GM21526 (cell line): ENCODE measurements around the gene ARHGEF33.

Experiments
- ATAC-seq: cut with Tn5 transposase; IDR thresholded peaks from one replicate; pipeline ENCODE4 v1.9.1; 2021; ENCODE audit warnings: moderate library complexity; ENCODE audit not compliant: unreplicated experiment, low FRiP score

ARHGEF33 gene

DNA sequence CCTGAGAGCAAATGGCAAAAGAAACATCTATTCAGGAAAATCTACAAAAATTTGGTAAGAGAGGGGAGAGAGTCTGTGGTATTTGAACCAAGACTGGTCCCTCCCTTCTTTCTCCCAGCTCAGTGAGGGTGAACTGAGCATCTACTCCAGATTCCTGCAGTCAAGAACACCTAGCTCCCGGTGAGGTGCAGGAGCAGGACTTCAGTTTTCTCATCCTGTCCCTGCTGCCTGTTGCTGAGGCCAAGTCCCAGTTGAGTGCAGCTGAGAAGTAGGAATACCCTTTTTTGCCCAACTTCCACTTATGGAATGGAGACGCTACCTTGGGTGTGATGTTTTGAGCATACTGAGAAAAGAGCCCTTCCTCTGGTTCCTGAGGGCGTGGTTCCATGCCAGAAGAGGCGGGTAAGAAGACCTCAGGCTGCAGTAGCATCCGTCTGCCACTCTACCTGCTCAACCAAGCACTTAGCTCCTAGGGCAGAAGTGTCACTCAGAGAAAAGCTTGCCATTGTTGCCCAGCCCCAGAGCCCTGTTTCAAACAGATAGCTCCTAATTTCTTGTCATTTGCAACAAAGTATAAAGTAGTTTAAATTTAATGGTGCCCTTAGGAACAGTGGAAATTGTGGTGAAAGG is 118.3 kb downstream of the ARHGEF33 start:
- no peak for ATAC-seq

DNA sequence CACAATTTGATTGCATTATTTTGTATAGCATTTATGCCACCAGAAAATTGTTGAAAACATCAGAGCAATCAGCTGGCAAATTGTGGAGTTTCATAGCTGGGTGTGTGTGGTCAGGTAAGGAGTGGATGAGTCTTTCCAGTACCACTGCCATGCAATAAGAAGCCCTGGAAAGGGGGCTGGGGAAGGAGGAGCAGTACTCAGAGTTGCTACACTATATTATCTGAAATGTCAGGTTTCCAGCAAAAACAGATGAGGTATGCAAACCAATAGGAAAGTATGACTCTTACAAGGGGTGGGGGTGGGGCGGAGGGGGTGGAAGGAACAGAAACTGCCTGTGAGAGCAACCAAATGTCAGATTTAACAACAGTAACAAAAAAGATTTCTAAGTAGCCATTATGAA is 119.0 kb downstream of the ARHGEF33 start:
- ATAC-seq: no peak

DNA sequence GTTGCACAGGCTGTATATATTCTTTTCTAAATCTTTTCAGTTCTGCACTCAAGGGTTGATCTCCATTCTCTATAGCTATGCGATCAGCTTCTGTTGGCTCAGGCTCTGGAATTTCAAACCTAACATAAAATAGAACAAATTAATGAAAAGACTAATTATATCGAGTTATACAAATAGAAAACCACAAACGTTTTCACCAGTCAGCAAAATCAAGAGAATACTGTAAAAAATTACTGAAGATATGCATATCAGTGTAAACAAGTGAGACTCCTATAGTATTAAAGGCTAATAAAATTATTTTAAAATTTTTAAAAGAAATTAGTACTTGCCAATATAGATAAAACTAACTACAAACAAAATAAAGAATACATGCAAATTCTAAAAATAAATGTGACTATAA is 124.2 kb downstream of the ARHGEF33 start:
- ATAC-seq: no peak

DNA sequence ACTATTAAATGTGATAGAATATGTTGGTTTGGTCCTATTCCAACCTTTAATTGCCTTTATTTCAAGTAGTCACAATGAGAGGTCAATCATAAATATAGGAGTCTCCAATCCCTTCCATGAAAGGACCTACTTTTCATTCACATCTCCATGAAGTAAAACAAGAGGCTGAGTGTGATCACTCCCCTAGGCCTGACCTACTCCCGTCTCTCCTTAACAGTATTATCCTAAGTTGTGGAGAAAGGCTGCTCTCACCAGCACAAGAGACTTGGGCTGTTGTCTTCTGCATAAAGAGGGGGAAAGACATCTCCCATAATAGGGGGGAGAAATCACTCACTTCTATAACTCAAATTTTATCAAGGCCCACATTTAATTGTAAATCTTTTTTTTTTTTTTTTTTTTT is 125.7 kb downstream of the ARHGEF33 start:
- no peak for ATAC-seq

DNA sequence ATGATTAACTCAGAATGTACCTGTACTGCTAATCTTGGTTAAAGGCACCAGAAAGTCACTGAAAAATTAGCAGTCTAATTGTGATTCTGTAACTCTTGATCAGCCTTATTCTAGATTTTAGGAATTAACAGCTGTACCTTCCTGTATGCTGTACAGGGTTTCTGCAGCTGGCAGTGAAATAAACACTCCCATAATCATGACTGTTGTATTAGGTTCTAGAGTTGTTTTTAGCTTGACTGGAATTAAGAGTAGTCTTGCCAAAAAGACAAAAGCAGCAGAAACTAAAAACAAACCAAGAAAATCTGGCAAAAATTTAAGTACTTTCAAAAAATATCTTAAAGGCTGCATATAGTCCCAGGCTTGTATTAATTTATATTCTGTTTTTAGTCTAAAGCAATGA is 127.7 kb downstream of the ARHGEF33 start:
- ATAC-seq: no peak

DNA sequence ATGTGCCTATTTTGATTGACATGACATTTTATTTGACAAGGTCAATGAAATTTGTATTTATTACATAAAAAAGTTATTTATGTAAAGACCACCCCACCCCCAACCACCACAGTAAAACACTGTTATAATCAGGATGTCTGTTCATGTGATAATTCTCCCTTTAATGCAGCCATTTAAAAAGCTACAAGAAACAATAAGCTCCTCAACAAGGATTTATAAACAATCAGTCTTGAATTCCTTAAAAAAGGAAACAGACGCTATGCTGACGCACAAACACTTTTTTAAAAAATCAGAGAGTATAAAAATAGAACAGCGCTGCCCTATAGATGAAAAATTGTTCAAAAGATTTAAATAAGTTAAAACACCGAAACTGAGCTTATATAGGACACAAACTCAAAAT is 129.0 kb downstream of the ARHGEF33 start:
- ATAC-seq: no peak

DNA sequence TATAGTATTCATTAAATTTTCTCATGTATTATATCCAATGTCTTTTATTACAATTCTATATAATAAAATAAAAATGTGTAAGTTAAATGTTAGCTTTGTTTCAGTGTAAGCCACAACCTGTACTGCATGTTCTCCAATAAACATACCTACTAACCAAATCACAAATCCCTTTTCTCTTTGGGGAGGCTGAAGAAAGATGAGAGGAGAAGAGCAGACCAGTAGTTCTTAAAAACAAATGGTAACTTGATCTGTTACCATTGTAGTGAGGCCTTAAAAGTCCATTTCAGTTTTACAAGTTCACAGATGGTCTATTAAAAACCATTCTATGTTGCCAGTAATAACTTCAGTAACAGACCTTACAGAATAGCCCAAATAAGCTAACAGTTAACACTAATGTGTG is 130.7 kb downstream of the ARHGEF33 start:
- ATAC-seq: no peak

DNA sequence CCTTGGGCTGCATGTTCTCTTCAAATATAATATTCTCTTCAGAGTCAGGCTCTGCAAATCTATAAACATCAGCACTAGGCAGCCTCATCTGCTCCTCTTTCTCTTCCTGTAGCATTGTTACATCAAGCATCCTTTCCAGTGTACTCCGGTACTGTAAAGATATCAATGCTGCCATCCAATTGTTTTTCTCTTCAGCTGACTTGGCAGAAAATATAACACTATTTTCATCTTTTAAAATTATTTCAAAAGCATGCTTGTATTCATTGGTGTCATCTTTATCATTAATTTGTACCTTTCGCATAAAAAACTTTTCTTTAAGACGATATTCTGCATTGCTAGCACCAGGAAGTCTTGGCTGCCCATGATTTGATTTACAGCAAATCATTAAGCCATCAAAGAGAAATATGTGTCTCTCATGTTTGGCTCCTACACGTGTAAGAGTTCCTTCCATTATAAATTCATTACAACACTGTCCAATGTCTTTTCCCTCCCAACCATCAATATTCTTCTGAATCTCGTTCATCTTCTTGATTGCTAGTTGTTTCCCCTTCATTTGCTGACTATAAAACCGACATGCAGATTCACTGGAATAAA is 133.1 kb downstream of the ARHGEF33 start:
- no peak for ATAC-seq

DNA sequence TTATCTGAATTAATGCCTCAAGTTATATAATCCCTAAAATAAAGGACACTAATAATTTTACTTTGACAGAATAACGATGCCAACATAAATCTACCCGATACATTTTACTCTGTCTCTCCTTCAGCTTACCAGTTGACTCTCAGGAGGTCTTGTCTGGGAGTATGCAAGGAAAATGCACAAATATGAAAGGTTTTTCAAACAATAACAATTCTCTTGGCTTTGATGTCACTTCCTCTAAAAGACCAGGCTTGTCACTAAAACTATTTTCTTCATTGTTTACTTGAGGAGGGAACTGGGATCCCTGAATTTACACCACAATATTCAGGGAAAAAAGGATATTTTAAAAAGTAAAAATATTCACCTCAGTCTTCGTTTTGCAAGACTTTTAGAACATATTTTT is 134.0 kb downstream of the ARHGEF33 start:
- ATAC-seq: no peak

DNA sequence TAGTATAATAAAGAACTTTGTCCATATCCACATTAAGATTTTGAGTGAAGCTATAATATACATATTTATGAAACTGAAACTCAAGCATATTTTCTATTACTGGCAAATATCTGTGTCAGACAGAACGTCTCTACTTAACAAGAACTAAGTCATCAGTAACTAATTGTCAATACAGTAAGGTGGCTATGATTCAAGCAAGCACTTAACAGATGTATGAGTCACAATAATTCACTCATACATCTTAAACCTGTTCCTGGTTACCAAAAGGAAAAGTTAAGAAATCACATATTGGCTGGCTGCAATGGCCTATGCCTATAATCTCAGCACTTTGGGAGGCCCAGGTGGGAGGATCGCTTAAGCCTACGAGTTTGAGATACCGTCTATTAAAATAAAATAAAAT is 135.2 kb downstream of the ARHGEF33 start:
- no peak for ATAC-seq
